Measurements from ENCODE around the gene OR52M1.

- no peak for TF ChIP-seq POLR2A (IDR thresholded peaks at IDR 0.05; ENCODE audit: low read depth)
- TF ChIP-seq CTCF (IDR thresholded peaks at IDR 0.05): no peak
Measured at GRCh38 chr11:4522339-4522738, 22.7 kb upstream of the OR52M1 start.
